NOMO-1 treated with dmso at 0.1 percent for 144 hours (cell line): ENCODE results near the gene TINAGL1.

ENCODE experiments used
- DNase-seq: peaks from one replicate; lab custom pipeline; 2025; ENCODE audit not compliant: unreplicated experiment; lab: John Stamatoyannopoulos, UW

Gene TINAGL1

GRCh38 chr1:31626223-31627207 is 50.2 kb downstream of the TINAGL1 start:
- DNase-seq: no peak

GRCh38 chr1:31627301-31627929 is 51.1 kb downstream of the TINAGL1 start:
- no peak for DNase-seq

- DNase-seq: no peak
Measured at GRCh38 chr1:31627930-31628559, 51.7 kb downstream of the TINAGL1 start.

GRCh38 chr1:31628931-31629556 is 52.7 kb downstream of the TINAGL1 start:
- DNase-seq: no peak

- DNase-seq: no peak
Measured at GRCh38 chr1:31632649-31633048, 56.3 kb downstream of the TINAGL1 start.

- no peak for DNase-seq
Measured at GRCh38 chr1:31633117-31633516, 56.8 kb downstream of the TINAGL1 start.
